ENCODE measurements around the gene CD7.

GRCh38 chr17:82329683-82330321 lies 12.4 kb upstream of the CD7 start:
- TF ChIP-seq CTCF (IDR thresholded peaks at IDR 0.05; ENCODE audit: low read depth, low read length, poor library complexity, severe bottlenecking) (no peak), EZH2phosphoT487 (IDR thresholded peaks at IDR 0.05; ENCODE audit: borderline replicate concordance, low read length) (no peak)

Measured in DOHH2 (cell line).